ENCODE data around the gene TIGD1.

- no peak for TF ChIP-seq YY1 (IDR thresholded peaks at IDR 0.05; ENCODE audit: insufficient read depth, insufficient read length)
- TF ChIP-seq ZNF274 (IDR thresholded peaks at IDR 0.05; ENCODE audit: low read depth, low read length): no peak
Measured at GRCh38 chr2:232592772-232593395, 42.5 kb upstream of the TIGD1 start.
